Measurements from ENCODE around the gene ST3GAL4. TPM values are rescaled to one million over a fixed set of nuclear protein-coding genes. Genes with fewer than 3 reads are reported as not detected.

ST3GAL4 gene
- total RNA-seq, 1 donor from 2014 or later, result 14.7 TPM

DNA sequence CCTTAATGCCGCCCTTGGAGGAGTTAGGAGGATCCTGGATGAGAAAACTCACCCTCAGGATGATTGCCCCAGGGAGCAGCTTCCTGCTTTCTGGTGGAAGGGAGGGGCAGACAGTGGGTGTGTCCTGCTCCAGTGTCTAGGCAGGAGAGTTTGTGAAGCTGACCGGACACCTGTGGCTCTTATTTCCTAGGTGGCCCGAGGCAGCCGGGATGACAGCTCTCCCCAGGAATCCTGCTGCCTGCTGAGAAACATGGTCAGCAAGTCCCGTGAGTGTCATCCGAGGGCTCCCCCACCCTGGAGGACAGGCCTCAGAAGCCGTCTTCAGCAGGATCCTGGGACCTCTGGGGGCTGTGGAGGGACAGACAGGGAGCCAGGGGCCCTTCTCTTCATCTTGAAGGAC, 50.4 kb downstream of the ST3GAL4 start:
- no peak for DNase-seq (ENCODE audit: low read depth in 2 of 2)

DNA sequence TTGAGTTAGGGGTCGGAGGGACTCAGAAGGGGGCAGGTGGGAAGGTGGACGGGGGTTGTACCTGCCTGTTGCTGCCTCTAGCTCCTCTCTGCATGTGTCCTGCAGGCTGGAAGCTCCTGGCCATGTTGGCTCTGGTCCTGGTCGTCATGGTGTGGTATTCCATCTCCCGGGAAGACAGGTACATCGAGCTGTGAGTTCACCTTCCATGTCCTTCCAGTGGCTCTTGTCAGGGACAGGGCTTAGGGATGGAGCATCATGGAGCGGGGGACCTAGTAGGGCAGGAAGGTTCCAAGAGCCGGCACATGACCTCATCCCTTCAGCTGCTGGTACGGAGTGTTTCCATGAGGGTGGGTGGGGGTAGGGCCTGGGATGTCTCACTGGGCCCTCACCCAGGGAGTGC, 50.9 kb downstream of the ST3GAL4 start:
- DNase-seq (ENCODE audit: low read depth in 2 of 2), result no peak

DNA sequence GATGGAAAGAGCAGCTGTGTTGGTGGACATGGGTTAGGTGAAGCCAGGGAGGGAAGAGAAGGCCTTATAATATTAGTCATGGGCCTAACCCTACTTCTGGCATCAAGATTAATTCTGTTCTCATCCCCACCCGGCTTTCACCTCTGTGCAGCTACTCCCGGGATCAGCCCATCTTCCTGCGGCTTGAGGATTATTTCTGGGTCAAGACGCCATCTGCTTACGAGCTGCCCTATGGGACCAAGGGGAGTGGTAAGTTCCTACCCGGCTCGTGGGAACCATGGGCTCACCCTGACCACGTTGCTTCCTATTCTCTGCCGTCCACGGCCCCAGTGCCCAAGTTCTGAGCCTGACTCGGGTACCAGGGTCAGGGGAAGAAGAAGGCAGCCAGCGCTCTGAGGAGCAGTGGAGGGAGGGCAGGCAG, 51.6 kb downstream of the ST3GAL4 start:
- DNase-seq (ENCODE audit: low read depth in 2 of 2), result no peak

DNA sequence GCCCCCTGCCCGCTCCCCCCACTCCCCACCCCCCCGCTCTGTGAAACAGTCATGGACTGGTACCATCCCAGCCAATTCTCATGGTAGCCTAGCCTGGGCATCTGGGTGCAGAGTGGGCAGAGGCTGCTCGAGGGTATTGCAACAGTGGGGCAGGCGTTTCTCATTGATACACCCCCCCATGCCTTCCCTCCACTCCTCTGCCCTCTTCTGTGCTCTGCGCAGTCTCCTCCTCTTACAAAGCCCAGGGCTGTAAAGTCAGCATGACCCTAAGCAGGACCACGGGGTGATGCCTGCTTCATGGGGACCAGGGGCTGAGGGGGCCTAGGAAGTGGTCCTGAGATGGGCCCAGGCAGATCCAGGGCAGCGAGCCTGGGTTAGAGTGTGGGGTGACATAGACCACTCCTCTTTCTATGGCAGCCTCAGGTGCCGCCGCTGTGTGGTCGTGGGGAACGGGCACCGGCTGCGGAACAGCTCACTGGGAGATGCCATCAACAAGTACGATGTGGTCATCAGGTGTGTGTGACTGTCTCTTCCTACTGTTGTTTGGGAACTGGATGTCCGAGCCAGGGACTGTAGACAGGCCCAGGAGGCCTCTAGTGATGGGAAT, 52.3 kb downstream of the ST3GAL4 start:
- DNase-seq (ENCODE audit: low read depth in 2 of 2), result no peak

DNA sequence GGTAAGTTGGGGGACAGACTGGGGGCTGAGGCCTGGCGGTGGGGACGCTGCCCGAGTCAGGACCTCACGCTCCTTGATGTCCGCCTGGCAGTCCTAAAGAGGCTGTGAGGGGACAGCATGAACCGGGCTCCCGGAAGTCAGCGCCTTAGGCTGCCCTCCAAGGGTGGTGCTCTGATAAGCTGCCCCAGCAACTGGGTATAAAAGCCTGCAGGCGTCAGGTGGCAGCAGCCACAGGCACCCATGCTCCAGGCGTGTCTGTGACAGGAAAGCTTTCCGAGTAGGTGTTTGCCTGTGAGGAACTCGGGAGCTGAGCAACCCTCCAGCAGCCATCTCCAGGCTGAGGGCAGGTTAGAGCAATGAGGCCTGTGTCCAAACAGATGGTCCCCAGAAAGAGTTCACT, 53.0 kb downstream of the ST3GAL4 start:
- DNase-seq (ENCODE audit: low read depth in 2 of 2), result no peak

DNA sequence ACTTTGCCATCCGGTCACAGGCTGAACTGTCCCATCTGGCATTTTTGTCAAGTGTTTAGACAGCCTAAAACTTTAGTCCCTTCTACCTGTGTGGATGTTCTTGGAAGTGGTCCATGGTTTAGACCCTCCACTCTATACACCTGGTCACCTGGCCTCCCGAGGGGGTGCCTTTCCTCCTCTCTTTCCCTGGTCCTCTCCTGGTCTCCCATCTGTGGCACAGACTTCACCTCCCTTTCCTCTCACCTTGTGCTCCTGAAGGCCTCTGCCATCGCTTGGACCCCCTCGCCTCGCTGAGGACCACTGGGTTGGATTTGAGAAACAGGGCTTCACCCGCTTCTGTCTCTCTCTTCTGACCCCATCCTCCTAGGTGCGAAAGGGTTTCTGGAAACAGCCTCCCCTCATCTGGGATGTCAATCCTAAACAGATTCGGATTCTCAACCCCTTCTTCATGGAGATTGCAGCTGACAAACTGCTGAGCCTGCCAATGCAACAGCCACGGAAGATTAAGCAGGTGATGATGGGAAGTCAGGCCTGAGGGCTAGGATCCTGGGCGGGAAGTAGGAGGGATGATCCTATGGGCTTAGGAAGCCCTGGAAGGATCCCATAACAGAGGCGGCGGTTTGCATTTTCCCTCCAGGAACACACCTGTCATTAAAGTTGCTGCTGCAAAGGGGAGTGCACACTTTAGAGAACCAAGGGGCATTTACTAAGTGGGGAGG, 53.6 kb downstream of the ST3GAL4 start:
- DNase-seq (ENCODE audit: low read depth in 2 of 2), result no peak

DNA sequence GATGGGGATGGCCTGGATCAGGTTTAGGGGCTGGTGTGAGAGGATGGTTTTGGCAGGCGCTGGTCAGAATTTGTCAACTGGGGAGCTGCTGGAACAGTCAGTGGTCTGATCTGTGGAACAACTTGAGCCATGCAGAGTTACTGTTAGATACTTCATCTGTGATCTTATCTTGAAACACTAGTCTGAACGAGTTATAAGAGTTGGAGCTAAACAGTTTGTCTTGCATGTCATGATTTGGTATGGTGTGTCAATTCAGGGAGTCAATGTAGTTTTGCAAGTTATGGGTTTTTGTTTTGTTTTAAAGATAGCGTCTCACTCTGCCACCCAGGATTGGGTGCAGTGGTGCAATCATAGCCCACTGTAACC, 54.1 kb downstream of the ST3GAL4 start:
- DNase-seq (ENCODE audit: low read depth in 2 of 2), result no peak

DNA sequence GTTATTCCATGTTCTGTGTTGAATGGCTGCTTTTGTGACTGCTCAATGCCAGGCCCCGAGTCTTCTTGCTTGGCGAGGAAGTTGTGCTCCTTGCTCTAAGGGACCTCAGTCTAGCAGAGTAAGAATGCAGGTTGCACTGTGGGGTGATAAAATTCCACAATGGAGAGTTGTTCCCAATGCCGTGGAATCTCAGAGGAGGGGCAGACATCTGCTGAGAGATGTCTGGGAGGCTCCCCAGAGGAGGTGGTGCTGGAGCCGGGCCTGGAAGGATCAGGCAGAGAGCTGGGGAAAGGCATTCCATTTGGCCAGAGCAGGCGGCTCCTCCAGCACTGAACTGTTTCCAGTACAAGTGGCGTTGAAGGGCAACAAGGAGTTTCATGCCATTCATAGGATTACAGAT, 55.2 kb downstream of the ST3GAL4 start:
- no peak for DNase-seq (ENCODE audit: low read depth in 2 of 2)

DNA sequence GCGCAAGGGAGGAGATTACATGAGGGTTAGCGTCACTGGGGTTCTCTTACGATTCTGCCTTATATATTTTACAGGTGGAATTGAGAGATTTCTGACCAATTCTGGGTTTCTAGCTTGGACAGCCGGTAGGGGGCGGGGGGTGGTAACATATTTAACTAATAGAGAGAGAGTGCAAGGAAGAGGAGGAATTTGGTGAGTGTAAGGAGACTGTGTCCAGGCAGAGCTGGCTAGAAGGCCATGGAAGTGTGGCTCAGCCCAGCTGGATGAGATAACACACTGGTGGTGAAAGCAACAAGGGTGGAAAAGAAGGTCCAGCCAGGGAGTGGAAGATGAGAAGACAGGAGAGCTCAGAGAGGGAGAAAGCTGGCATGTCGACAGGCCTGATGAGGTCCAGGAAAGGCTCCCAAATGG, 56.5 kb downstream of the ST3GAL4 start:
- no peak for DNase-seq (ENCODE audit: low read depth in 2 of 2)

DNA sequence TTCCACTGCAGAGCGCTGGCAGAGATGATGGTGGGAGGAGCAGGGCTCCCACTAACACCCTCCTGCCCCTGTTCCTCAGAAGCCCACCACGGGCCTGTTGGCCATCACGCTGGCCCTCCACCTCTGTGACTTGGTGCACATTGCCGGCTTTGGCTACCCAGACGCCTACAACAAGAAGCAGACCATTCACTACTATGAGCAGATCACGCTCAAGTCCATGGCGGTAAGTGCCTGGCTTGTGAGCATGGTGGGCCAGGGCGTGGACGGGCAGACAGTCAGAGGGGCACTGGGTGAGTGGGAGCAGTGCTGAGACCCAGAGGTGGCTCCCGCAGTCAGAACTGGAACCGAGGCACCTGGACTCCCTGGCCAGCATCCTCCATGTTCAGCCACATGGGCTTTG, 57.9 kb downstream of the ST3GAL4 start:
- DNase-seq (ENCODE audit: low read depth in 2 of 2), result no peak

DNA sequence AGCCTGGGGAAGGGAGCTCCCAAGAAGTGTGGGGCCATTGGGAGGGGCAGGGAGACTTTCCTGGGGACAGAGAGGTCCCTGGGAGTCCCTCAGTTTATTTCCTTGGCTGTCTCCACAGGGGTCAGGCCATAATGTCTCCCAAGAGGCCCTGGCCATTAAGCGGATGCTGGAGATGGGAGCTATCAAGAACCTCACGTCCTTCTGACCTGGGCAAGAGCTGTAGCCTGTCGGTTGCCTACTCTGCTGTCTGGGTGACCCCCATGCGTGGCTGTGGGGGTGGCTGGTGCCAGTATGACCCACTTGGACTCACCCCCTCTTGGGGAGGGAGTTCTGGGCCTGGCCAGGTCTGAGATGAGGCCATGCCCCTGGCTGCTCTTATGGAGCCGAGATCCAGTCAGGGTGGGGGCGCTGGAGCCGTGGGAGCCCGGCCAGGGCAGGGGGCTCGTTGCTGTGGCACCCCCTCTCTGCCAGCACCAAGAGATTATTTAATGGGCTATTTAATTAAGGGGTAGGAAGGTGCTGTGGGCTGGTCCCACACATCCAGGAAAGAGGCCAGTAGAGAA, 58.4 kb downstream of the ST3GAL4 start:
- DNase-seq (ENCODE audit: low read depth in 2 of 2), result no peak

DNA sequence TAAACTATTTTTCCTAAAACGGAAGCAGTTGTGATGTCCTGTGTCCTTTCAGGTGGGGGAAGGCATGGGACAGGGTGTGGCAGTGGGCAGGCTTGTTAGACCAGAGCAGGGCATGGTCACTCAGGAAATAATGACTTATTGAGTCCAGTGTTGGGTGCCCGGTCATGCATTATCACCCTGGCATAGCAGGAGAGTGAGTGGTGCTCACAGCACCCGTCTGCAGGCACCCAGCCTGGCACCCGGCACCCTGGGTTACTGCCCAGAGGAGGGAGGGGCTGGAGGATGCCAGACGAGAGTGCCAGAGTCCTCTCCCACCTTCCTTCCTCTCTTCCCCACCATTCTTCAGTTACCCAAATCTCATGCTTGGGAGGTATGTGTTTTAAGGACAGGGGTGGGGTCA, 59.1 kb downstream of the ST3GAL4 start:
- DNase-seq (ENCODE audit: low read depth in 2 of 2), result no peak

DNA sequence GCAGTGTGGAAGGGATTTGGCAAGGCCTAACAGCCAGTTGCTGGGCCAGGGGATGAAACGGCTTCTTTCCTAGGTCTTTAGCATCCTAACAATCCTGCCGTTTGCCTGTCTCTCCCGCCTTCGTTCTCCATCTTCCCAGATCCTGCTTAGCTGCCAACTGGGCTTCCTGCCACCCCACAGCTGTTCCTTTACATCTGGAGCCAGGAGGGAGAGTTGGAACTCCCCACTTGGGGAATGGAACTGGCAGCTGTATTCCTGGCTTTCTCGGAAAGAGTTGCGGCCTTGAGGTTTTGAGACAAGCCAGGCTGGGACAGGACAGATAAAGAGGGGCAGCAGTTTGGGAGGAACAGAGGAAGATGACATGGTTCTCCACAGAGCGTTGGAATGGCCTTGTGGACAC, 59.6 kb downstream of the ST3GAL4 start:
- DNase-seq (ENCODE audit: low read depth in 2 of 2), result no peak

DNA sequence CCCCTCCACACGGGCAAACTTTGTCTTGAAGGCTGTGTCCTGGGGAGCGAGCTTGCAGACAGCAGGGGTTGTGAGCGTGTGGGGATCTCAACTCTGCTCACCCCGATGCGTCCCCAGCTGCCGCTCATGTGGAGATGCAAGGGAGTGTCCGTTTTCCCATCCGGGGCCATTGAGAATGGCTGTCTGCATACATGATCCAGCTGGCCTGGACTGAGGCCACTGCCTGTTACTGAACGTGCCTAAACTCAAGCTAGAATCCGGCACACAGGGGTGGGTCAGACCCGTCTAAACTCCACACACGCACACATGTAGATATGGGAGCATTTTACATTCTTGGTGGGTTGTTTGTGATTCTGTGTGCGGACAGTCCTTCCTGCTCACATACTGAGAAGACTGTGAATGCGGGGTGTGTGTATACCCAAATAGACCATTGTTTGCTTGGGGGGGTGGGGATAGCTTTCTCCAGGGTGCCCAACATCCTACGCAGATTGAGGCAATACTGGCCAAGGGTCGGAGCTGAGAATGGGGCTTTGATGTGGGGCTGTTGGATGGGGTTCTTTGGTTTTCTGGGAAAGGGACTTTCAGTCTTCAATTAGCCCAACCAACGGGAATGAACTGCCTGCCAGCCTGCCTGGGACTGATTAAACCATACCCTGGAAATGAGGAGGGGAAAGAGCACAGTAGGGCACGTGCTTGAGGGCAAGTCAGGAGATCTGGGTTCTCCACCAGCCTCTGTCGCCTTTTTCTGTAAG, 60.4 kb downstream of the ST3GAL4 start:
- DNase-seq (ENCODE audit: low read depth in 2 of 2), result no peak

DNA sequence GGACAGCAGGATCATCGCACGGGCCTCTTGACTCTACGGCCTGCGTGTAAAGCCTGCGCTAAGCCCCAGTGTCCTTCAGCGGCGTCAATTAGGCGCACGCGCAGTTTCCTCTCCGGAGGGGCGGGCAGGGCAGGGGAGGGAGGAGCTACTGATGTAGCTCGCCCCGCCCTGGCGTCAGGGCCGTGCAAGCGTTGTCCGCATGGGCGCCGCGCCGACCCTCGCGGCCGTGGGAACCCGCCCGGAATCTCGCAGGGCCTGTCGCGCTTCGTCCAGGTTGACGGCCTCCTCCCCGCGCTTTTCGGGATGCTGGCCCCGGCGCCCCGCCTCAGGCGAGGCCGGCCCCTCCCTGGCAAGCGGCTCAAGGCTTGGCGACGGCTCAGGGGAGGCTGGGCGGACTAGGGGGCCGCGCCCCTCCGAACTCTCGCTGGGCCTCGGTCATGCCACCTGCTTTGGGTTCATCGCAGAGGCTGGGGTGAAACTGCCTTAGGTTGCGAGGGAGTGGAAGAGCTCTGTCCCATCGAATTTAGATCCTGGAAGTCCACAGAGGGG, 61.1 kb downstream of the ST3GAL4 start:
- peak; percentile 88 to 92 for DNase-seq (ENCODE audit: low read depth in 2 of 2)

DNA sequence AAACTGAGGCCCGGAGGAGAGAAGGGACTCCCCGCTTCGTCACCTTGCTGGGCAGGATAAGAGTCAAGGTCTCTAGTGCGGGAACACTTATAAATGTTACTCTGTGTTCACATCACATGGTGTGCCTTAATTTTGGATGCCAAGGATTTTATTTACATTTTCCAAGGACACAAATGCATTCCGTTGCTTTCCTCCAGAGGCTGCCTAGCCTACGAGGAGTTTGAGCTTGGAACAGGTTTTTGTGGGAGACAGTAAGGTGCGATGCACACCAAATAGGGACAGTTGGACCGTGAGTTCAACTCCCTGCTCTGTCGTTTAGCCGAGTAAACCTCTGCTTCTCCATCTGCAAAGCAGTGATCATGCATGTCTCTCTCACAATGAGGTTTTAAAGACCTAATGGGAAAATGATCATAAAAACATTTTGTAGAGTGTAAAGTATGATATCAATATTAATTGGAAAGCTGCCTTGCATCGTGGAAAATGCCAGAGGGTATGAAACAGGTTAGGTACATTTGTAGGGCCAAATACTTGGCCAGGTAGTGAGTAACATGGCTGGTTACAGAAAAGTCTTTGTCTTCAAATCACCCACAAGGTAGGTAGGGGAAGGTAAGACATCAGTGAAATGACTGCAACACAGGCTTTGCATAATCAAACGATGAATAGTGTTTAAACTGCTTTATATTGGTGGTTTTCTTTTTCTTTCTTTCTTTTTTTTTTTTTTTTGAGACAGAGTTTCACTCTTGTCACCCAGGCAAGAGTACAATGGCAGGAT, 61.8 kb downstream of the ST3GAL4 start:
- no peak for DNase-seq (ENCODE audit: low read depth in 2 of 2)

DNA sequence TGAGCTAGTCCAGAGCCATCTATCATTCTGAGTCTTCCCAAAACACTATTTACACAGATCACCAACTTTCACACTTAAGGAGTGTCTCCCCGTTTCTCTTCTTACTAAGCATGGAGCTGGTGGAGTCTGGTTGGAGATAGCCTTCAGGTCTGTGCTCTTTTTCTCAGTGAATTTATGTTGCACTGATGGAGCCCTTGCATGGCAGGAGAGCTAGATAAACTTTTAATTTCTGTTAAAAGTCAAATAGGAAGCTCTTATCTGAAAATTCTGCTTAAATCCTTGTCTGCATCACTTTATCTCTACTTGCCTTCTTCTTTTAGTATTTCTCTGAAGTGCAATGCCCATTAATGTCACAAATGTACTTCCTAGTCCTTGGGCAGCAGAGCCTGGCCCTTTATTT, 63.4 kb downstream of the ST3GAL4 start:
- DNase-seq (ENCODE audit: low read depth in 2 of 2), result no peak

DNA sequence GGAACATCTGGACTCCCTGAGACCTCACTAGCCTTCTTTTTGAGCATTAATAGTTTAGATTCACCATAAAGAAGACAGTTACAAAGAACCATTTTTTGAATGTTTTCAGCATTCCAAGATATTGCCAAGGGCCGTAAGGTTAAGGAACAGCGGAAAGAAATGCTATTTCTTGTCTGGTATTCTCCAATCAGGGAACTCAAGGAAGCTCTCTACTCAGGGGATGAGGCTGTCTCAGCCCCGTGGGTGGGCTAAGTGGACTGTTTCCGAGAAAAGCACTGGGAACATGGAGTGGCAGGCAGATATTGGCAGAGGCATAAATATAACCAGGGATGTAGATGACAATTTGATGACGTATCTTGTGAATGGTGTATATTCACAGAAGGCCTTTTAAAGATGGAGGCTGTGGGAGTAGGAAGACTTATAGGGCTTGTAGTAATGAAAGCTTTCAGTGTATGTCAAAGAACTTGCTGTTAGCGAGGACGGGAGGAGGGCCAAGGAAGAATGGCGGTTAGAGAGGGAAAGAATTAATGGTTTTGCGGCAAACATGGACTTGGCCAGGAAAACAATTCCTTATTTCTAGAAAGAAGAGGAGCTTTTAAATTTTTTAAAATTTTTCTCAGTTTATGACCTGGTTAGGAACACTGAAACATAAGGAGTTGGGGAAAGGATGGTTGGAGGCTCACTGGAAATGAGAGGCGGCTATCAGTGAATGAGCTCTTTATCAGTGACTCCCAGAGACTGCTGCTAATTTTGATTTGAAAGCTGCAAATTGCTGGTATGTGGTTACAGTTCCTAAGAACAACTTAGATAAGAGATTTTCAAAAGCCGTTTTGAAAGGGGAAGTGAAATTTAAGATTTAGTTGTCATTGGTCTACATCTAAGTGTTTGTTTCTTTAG, 64.6 kb downstream of the ST3GAL4 start:
- no peak for DNase-seq (ENCODE audit: low read depth in 2 of 2)

DNA sequence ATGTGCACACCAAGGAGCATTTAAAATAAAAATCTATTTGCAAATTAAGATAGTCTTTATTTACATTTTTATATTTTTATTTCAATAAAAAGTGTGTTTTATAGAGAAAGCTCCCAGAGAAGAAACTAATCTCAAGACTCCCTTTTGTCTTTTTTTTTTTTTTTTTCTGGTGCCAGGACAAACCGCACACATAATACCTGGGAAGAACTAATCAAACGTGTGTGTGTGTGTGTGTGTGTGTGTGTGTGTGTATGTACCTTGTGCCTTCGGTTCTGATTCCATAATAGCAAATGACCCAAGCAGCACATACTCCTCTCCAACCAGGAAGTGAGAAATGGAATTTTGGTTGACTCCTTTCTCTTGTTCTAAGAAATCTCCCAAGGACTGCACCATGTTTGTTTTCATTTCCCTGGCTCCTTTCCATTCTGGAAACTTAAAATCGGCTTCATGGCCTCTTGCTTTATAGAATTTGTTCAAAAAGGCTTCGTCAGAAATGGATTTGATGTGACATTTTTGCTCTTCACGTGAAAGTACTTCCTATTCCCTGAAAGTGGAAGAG, 65.3 kb downstream of the ST3GAL4 start:
- DNase-seq (ENCODE audit: low read depth in 2 of 2), result no peak

DNA sequence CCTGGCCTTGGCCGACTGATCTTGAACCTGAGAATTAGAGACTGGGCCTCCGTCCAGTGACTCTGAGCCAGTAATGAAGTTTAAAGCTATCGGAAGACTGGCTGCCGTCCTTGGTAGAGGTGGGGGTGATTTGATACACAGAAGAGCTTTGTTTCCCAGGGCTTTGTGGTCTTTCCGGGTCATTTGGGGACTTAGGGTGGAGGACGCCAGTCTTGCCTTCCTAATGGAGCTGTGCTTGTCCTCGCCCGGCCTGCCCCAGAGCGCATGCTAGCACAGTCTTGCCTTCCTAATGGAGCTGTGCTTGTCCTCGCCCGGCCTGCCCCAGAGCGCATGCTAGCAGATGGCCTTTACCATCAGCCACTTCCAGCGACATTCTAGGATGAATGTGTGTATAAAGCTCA, 65.8 kb downstream of the ST3GAL4 start:
- no peak for DNase-seq (ENCODE audit: low read depth in 2 of 2)
